ENCODE data around the gene CCDC80. TPM values are rescaled to one million over a fixed set of nuclear protein-coding genes. Genes with fewer than 3 reads are reported as not detected.

CCDC80 gene
- total RNA-seq, 4 donors from 2014 or later: 42.9 to 278 (median 225) TPM

DNA sequence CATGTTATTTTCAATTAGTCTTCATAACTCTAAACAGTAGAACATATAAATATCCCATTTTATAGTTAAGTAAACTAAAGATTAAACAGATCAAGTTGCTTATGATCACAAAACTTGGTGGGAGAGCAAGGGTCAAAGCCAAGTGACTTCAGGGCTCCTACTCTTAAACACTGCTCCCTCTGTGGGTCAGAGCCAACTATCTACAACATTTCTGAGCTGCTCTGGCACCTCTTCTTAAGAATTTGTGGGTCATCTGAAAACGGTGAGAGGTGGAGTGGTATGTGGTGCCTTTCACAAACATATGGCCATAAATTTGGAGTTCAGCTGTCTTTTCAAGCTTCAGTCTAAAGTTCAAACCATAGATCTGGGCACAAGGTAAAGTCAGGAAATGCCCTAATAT lies 90.1 kb downstream of the CCDC80 start:
- ATAC-seq (ENCODE audit: low FRiP score): no peak
- no peak for DNase-seq (ENCODE audit: low spot score)
- TF ChIP-seq, protein P1, sequence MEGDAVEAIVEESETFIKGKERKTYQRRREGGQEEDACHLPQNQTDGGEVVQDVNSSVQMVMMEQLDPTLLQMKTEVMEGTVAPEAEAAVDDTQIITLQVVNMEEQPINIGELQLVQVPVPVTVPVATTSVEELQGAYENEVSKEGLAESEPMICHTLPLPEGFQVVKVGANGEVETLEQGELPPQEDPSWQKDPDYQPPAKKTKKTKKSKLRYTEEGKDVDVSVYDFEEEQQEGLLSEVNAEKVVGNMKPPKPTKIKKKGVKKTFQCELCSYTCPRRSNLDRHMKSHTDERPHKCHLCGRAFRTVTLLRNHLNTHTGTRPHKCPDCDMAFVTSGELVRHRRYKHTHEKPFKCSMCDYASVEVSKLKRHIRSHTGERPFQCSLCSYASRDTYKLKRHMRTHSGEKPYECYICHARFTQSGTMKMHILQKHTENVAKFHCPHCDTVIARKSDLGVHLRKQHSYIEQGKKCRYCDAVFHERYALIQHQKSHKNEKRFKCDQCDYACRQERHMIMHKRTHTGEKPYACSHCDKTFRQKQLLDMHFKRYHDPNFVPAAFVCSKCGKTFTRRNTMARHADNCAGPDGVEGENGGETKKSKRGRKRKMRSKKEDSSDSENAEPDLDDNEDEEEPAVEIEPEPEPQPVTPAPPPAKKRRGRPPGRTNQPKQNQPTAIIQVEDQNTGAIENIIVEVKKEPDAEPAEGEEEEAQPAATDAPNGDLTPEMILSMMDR (IDR thresholded peaks at IDR 0.05): no peak

Other genes with a start within 250 kb of the CCDC80 start
- 1 to 10 TPM in 2 of 4 donors, under 1 TPM in 2; 0.32 to 1.7 (median 0.73) TPM for gene BTLA, start 141.7 kb downstream of the CCDC80 start, total RNA-seq
- gene ATG3, start 79.2 kb downstream of the CCDC80 start, total RNA-seq: 10 to 100 TPM; 59.1 to 80.5 (median 71.1) TPM
- gene SLC35A5, start 79.1 kb downstream of the CCDC80 start, total RNA-seq: 10 to 100 TPM; 21.9 to 43.4 (median 41.9) TPM
- not detected for gene CD200R1L, start 205.7 kb upstream of the CCDC80 start, total RNA-seq

Data from omental fat pad (tissue), 4 donors.